NB4 (cell line): Measurements from ENCODE around the gene TMEM174.

ENCODE experiments used
- POLR2A ChIP-seq: IDR thresholded peaks from 2 replicates; pipeline ENCODE4 v1.6.1; 2011; ENCODE audit warnings: mild to moderate bottlenecking; ENCODE audit not compliant: insufficient read length; ENCODE audit errors: extremely low read depth
- TF ChIP-seq, protein P1 (sequence below): IDR thresholded peaks from one replicate; pipeline ENCODE4 v1.5.1; 2012; ENCODE audit warnings: low read depth, low read length

DNA sequence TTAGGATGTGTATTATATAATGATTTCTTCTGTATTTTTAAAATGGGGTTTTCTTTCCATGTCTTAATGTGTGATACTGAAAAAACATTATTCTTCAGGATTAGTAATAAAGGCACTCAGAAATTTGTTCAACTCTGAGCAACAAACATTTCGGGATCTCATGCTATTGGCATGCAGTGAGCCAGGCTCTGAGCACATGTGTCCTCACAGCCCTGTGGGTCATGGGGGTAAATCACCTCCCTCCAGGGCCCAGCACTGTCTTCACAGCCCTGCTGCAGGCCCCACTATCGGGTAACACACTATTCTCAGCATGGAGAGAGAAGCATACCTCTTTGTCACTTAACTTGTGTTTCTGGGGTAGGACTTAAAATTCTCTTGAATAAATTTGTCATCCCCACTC, 14.0 kb downstream of the TMEM174 start:
- TF ChIP-seq POLR2A, result no peak
- TF ChIP-seq, protein P1, sequence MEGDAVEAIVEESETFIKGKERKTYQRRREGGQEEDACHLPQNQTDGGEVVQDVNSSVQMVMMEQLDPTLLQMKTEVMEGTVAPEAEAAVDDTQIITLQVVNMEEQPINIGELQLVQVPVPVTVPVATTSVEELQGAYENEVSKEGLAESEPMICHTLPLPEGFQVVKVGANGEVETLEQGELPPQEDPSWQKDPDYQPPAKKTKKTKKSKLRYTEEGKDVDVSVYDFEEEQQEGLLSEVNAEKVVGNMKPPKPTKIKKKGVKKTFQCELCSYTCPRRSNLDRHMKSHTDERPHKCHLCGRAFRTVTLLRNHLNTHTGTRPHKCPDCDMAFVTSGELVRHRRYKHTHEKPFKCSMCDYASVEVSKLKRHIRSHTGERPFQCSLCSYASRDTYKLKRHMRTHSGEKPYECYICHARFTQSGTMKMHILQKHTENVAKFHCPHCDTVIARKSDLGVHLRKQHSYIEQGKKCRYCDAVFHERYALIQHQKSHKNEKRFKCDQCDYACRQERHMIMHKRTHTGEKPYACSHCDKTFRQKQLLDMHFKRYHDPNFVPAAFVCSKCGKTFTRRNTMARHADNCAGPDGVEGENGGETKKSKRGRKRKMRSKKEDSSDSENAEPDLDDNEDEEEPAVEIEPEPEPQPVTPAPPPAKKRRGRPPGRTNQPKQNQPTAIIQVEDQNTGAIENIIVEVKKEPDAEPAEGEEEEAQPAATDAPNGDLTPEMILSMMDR, result no peak
